ENCODE data around the gene NOA1.

NOA1 gene

GRCh38 chr4:56981795-56982201 is 4.4 kb upstream of the NOA1 start:
- Histone ChIP-seq H3K36me3 (ENCODE audit: control insufficient read depth, insufficient read depth, low read length) (peaks cover 34% of the 10 kb centered on the region), H3K4me3 (ENCODE audit: extremely low read depth, insufficient read depth, low read length, poor library complexity, severe bottlenecking) (no peak overlapping the region), H3K4me1 (ENCODE audit: control insufficient read depth, insufficient read depth, low read length, poor library complexity, severe bottlenecking) (peaks cover 19% of the 10 kb centered on the region), H3K27ac (ENCODE audit: low read depth, low read length, severe bottlenecking) (peak overlapping the region; percentile 86), H3K9me3 (ENCODE audit: control insufficient read depth, low read length) (no peaks in the 10 kb centered on the region)
- WGBS, 2 experiments (ENCODE audit: insufficient coverage in 2 of 2), result 74 to 80% methylated on average over 1 to 2 of the region's 4 CpGs

- Histone ChIP-seq H3K9me3 (ENCODE audit: control insufficient read depth, low read length) (no peaks in the 10 kb centered on the region), H3K36me3 (ENCODE audit: control insufficient read depth, insufficient read depth, low read length) (peaks cover 17% of the 10 kb centered on the region), H3K27ac (ENCODE audit: low read depth, low read length, severe bottlenecking) (peak overlapping the region; percentile 96), H3K4me1 (ENCODE audit: control insufficient read depth, insufficient read depth, low read length, poor library complexity, severe bottlenecking) (peaks cover 19% of the 10 kb centered on the region), H3K4me3 (ENCODE audit: extremely low read depth, insufficient read depth, low read length, poor library complexity, severe bottlenecking) (peak overlapping the region; percentile 98)
- WGBS, 2 experiments (ENCODE audit: insufficient coverage in 2 of 2), result 12 to 19% methylated on average over 5 to 14 of the region's 21 CpGs
Observed at GRCh38 chr4:56979421-56980072, 2.1 kb upstream of the NOA1 start.

GRCh38 chr4:56978750-56979303 is 1.4 kb upstream of the NOA1 start, which contains the start of gene POLR2B:
POLR2B (plus strand) TSS chr4:56978896; CDS start chr4:56978986, 90 bp downstream.
- Histone ChIP-seq H3K4me1 (ENCODE audit: control insufficient read depth, insufficient read depth, low read length, poor library complexity, severe bottlenecking) (peaks cover 19% of the 10 kb centered on the region), H3K4me3 (ENCODE audit: extremely low read depth, insufficient read depth, low read length, poor library complexity, severe bottlenecking) (peak within 1 kb of the TSS; percentile 98), H3K9me3 (ENCODE audit: control insufficient read depth, low read length) (no peaks in the 10 kb centered on the region), H3K36me3 (ENCODE audit: control insufficient read depth, insufficient read depth, low read length) (peaks cover 22% of the 10 kb centered on the region), H3K27ac (ENCODE audit: low read depth, low read length, severe bottlenecking) (peak within 1 kb of the TSS; percentile 96)
- 0% methylated on average over 21 to 29 of the region's 37 CpGs for WGBS, 2 experiments (ENCODE audit: insufficient coverage in 2 of 2)

GRCh38 chr4:56976837-56977320 is 527 bp downstream of the NOA1 start:
- WGBS, 2 experiments (ENCODE audit: insufficient coverage in 2 of 2), result 0% methylated on average over 29 to 46 of the region's 46 CpGs
- H3K4me1 ChIP-seq (ENCODE audit: control insufficient read depth, insufficient read depth, low read length, poor library complexity, severe bottlenecking), result peaks cover 19% of the 10 kb centered on the region
- H3K9me3 ChIP-seq (ENCODE audit: control insufficient read depth, low read length), result peaks cover 14% of the 10 kb centered on the region
- peak overlapping the region; percentile 98 for H3K4me3 ChIP-seq (ENCODE audit: extremely low read depth, insufficient read depth, low read length, poor library complexity, severe bottlenecking)
- no peak overlapping the region for H3K27ac ChIP-seq (ENCODE audit: low read depth, low read length, severe bottlenecking)
- H3K36me3 ChIP-seq (ENCODE audit: control insufficient read depth, insufficient read depth, low read length), result peaks cover 42% of the 10 kb centered on the region

DNA sequence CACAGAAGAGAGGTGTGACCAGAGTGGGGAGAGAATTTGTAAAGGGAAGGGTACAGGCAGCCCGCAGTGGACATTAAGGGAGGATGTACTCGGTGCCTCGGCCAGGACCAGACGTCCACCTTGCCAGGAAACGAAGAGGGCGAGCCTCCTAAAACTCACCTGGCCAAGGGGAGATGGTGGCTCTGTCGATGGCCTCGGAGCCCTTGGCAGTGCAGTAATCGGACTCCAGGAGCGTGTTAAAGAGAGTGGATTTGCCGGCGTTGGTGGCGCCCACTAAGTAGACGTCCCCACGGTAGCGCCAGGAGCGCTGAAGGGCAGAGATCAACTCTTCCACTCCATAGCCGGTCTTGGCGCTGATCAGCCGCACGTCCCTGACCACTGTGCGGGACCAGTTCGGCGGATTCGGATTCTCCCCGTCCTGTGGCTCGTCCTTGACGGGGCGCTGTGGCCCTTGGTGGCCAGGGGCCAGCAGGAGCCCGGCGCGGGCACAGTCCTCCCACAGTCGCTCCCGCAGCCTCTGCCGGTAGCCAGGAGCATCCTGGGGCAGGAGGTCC is 1.0 kb downstream of the NOA1 start:
- H3K36me3 ChIP-seq (ENCODE audit: control insufficient read depth, insufficient read depth, low read length), result peaks cover 47% of the 10 kb centered on the region
- peak overlapping the region; percentile 98 for H3K4me3 ChIP-seq (ENCODE audit: extremely low read depth, insufficient read depth, low read length, poor library complexity, severe bottlenecking)
- 3 to 4% methylated on average over 33 to 35 of the region's 35 CpGs for WGBS, 2 experiments (ENCODE audit: insufficient coverage in 2 of 2)
- H3K27ac ChIP-seq (ENCODE audit: low read depth, low read length, severe bottlenecking), result no peak overlapping the region
- H3K4me1 ChIP-seq (ENCODE audit: control insufficient read depth, insufficient read depth, low read length, poor library complexity, severe bottlenecking), result peaks cover 14% of the 10 kb centered on the region
- peaks cover 14% of the 10 kb centered on the region for H3K9me3 ChIP-seq (ENCODE audit: control insufficient read depth, low read length)

DNA sequence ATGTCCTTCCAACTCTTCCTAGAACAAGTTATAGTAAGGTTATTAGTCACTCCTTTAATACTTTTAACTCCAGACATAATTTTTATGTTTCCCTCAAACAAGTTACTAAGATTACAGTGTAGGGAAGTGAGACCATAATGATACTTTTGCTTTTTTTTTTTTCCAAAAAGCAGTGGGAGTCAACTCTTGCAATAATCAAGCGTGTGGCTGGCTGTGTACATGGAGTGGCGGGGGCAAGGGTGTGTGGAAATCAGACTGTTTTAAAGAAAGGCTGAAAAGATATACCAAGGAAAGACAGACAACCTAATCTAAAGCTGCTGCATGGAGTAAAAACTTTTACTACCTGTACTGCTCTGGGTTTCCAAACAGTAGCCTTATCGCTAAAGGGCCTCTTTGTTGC is 4.1 kb downstream of the NOA1 start:
- WGBS, 2 experiments (ENCODE audit: insufficient coverage in 2 of 2), result 86 to 100% methylated on average over 2 of the region's 3 CpGs
- H3K27ac ChIP-seq (ENCODE audit: low read depth, low read length, severe bottlenecking), result no peak overlapping the region
- H3K4me3 ChIP-seq (ENCODE audit: extremely low read depth, insufficient read depth, low read length, poor library complexity, severe bottlenecking), result no peak overlapping the region
- peaks cover 14% of the 10 kb centered on the region for H3K9me3 ChIP-seq (ENCODE audit: control insufficient read depth, low read length)
- H3K36me3 ChIP-seq (ENCODE audit: control insufficient read depth, insufficient read depth, low read length), result peaks cover 65% of the 10 kb centered on the region
- H3K4me1 ChIP-seq (ENCODE audit: control insufficient read depth, insufficient read depth, low read length, poor library complexity, severe bottlenecking), result no peaks in the 10 kb centered on the region

GRCh38 chr4:56972809-56973208 is 4.6 kb downstream of the NOA1 start:
- peaks cover 14% of the 10 kb centered on the region for H3K9me3 ChIP-seq (ENCODE audit: control insufficient read depth, low read length)

GRCh38 chr4:56972389-56972788 is 5.0 kb downstream of the NOA1 start:
- 100% methylated on average over 1 of the region's 2 CpGs for WGBS, 2 experiments (ENCODE audit: insufficient coverage in 2 of 2)
- no peak overlapping the region for H3K4me3 ChIP-seq (ENCODE audit: extremely low read depth, insufficient read depth, low read length, poor library complexity, severe bottlenecking)
- H3K4me1 ChIP-seq (ENCODE audit: control insufficient read depth, insufficient read depth, low read length, poor library complexity, severe bottlenecking), result no peaks in the 10 kb centered on the region
- peaks cover 14% of the 10 kb centered on the region for H3K9me3 ChIP-seq (ENCODE audit: control insufficient read depth, low read length)
- peaks cover 75% of the 10 kb centered on the region for H3K36me3 ChIP-seq (ENCODE audit: control insufficient read depth, insufficient read depth, low read length)
- H3K27ac ChIP-seq (ENCODE audit: low read depth, low read length, severe bottlenecking), result no peak overlapping the region

More at GRCh38 chr4:56972809-56973208, 4.6 kb downstream of the NOA1 start:
- Histone ChIP-seq H3K4me3 (ENCODE audit: extremely low read depth, insufficient read depth, low read length, poor library complexity, severe bottlenecking) (no peak overlapping the region), H3K4me1 (ENCODE audit: control insufficient read depth, insufficient read depth, low read length, poor library complexity, severe bottlenecking) (no peaks in the 10 kb centered on the region), H3K27ac (ENCODE audit: low read depth, low read length, severe bottlenecking) (no peak overlapping the region), H3K36me3 (ENCODE audit: control insufficient read depth, insufficient read depth, low read length) (peaks cover 70% of the 10 kb centered on the region)

DNA sequence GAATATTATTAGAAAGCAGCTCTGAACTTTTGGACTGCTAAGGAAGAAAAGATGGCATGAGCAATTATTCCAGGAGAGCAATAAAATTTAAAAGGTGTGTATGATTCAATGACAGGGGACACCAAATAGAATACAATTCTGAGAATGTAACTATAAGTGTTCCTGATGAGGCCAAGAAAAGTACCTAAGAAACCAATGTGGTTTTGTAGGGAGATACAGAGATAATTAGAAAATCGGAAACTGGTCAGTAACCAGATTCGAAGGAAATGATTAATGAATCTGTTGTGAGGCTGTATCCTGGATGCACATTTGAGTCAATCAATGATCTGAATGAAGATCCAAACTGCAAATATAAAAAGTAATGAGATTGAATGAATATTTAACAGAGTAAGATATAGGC is 6.0 kb downstream of the NOA1 start:
- Histone ChIP-seq H3K27ac (ENCODE audit: low read depth, low read length, severe bottlenecking) (no peak overlapping the region), H3K36me3 (ENCODE audit: control insufficient read depth, insufficient read depth, low read length) (peaks cover 85% of the 10 kb centered on the region), H3K4me1 (ENCODE audit: control insufficient read depth, insufficient read depth, low read length, poor library complexity, severe bottlenecking) (no peaks in the 10 kb centered on the region), H3K9me3 (ENCODE audit: control insufficient read depth, low read length) (peaks cover 14% of the 10 kb centered on the region), H3K4me3 (ENCODE audit: extremely low read depth, insufficient read depth, low read length, poor library complexity, severe bottlenecking) (no peak overlapping the region)
- 93 to 94% methylated on average over 2 of the region's 2 CpGs for WGBS, 2 experiments (ENCODE audit: insufficient coverage in 2 of 2)

- no peaks in the 10 kb centered on the region for H3K9me3 ChIP-seq (ENCODE audit: control insufficient read depth, low read length)
- peaks cover 50% of the 10 kb centered on the region for H3K36me3 ChIP-seq (ENCODE audit: control insufficient read depth, insufficient read depth, low read length)
- no peaks in the 10 kb centered on the region for H3K4me1 ChIP-seq (ENCODE audit: control insufficient read depth, insufficient read depth, low read length, poor library complexity, severe bottlenecking)
- no peak overlapping the region for H3K27ac ChIP-seq (ENCODE audit: low read depth, low read length, severe bottlenecking)
- WGBS, 2 experiments (ENCODE audit: insufficient coverage in 2 of 2), result 100% methylated on average over 1 of the region's 2 CpGs
- H3K4me3 ChIP-seq (ENCODE audit: extremely low read depth, insufficient read depth, low read length, poor library complexity, severe bottlenecking), result no peak overlapping the region
Observed at GRCh38 chr4:56961107-56961500, 16.3 kb downstream of the NOA1 start.

DNA sequence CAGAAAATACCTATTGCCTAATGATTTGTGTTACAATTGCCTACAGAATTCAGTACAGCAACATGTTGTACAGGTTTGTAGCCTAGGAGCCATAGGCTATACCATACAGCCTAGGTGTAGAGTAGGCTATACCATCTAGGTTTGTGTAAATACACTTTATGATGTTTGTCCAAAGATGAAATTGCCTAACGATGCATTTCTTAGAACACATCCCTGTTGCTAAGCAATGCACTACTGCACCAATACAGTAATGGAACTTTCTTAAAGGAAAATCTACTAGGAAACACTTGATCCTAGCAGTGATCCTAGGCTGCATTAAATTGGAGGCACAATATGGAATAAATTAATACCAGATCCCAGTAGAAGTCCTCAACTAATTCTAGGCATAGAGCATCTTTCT is 18.3 kb downstream of the NOA1 start:
- WGBS, 2 experiments (ENCODE audit: insufficient coverage in 2 of 2), result no CpG with 5 or more reads among the region's 1 CpG
- Histone ChIP-seq H3K9me3 (ENCODE audit: control insufficient read depth, low read length) (no peaks in the 10 kb centered on the region), H3K36me3 (ENCODE audit: control insufficient read depth, insufficient read depth, low read length) (peaks cover 30% of the 10 kb centered on the region), H3K4me1 (ENCODE audit: control insufficient read depth, insufficient read depth, low read length, poor library complexity, severe bottlenecking) (no peaks in the 10 kb centered on the region), H3K4me3 (ENCODE audit: extremely low read depth, insufficient read depth, low read length, poor library complexity, severe bottlenecking) (no peak overlapping the region), H3K27ac (ENCODE audit: low read depth, low read length, severe bottlenecking) (no peak overlapping the region)
